Measurements from ENCODE around the gene C12orf57. TPM values are rescaled to one million over a fixed set of nuclear protein-coding genes. Genes with fewer than 3 reads are reported as not detected.

Gene C12orf57
- total and polyA plus RNA-seq, 9 of the 15 experiments (the other 6 are each of a cell fraction or from before 2014, with no cell fraction given), result 26.7 to 191 (median 107) TPM

- peak; percentile 71; the same call in 1 of the 2 replicates for TF ChIP-seq TFAP4 (CRISPR knock-in tag; IDR thresholded peaks at IDR 0.05; ENCODE audit: borderline replicate concordance)
- peak; percentile 90 for TF ChIP-seq SNRNP70 (optimal IDR thresholded peaks at IDR 0.05; ENCODE audit: low read depth, low read length)
- TF ChIP-seq BCL6 (CRISPR knock-in tag; IDR thresholded peaks at IDR 0.05), result peak; percentile 76; the same call in 1 of the 2 replicates
- no peak for TF ChIP-seq ZNF766 (CRISPR knock-in tag; conservative IDR thresholded peaks at IDR 0.05)
- TF ChIP-seq ZNF232 (CRISPR knock-in tag; IDR thresholded peaks at IDR 0.05), result no peak
- TF ChIP-seq CBX2 (IDR thresholded peaks at IDR 0.05; ENCODE audit: insufficient read depth, low read length, poor library complexity, severe bottlenecking), result no peak
- TF ChIP-seq NELFE (IDR thresholded peaks at IDR 0.05; ENCODE audit: insufficient read depth, insufficient read length), result peak; percentile 72
- no peak for TF ChIP-seq EZH2 (IDR thresholded peaks at IDR 0.05; ENCODE audit: borderline replicate concordance, low read depth, low read length)
- peak; percentile 99 for TF ChIP-seq RNF2 (IDR thresholded peaks at IDR 0.05)
- TF ChIP-seq, protein P1, sequence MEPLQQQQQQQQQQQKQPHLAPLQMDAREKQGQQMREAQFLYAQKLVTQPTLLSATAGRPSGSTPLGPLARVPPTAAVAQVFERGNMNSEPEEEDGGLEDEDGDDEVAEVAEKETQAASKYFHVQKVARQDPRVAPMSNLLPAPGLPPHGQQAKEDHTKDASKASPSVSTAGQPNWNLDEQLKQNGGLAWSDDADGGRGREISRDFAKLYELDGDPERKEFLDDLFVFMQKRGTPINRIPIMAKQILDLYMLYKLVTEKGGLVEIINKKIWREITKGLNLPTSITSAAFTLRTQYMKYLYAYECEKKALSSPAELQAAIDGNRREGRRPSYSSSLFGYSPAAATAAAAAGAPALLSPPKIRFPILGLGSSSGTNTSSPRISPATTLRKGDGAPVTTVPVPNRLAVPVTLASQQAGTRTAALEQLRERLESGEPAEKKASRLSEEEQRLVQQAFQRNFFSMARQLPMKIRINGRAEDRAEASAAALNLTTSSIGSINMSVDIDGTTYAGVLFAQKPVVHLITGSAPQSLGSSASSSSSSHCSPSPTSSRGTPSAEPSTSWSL (CRISPR knock-in tag; IDR thresholded peaks at IDR 0.05; ENCODE audit: borderline replicate concordance), result no peak
- 0 out of 2 replicates have a peak, but pooled peaks have one; percentile 15 for TF ChIP-seq BCOR (IDR thresholded peaks at IDR 0.05)
- TF ChIP-seq RHOXF2B (CRISPR knock-in tag; conservative IDR thresholded peaks at IDR 0.05), result peak; percentile 89
- TF ChIP-seq MAFF (IDR thresholded peaks at IDR 0.05; ENCODE audit: low read length), result peak; percentile 19
- peak; percentile 34; the same call in 1 of the 2 replicates for TF ChIP-seq HCFC1 (IDR thresholded peaks at IDR 0.05; ENCODE audit: low read depth, low read length)
- no peak for TF ChIP-seq YBX1 (IDR thresholded peaks at IDR 0.05)
- peak; percentile 34; the same call in 1 of the 2 replicates for TF ChIP-seq ZBTB34 (CRISPR knock-in tag; IDR thresholded peaks at IDR 0.05)
- TF ChIP-seq HOXB6 (CRISPR knock-in tag; IDR thresholded peaks at IDR 0.05; ENCODE audit: borderline replicate concordance), result peak; percentile 84; the same call in 1 of the 2 replicates
- TF ChIP-seq RBM22 (IDR thresholded peaks at IDR 0.05; ENCODE audit: low read depth, low read length, poor library complexity, severe bottlenecking), result peak; percentile 97
- no peak for TF ChIP-seq ZSCAN29 (IDR thresholded peaks at IDR 0.05)
- TF ChIP-seq HDAC6 (IDR thresholded peaks at IDR 0.05; ENCODE audit: low read depth, low read length), result no peak
- TF ChIP-seq MTF1 (CRISPR knock-in tag; IDR thresholded peaks at IDR 0.05; ENCODE audit: borderline replicate concordance), result no peak
- no peak for TF ChIP-seq NR4A1 (CRISPR knock-in tag; IDR thresholded peaks at IDR 0.05)
- TF ChIP-seq NR4A1 (tag; IDR thresholded peaks at IDR 0.05), result no peak
- peak; percentile 77 for TF ChIP-seq ZBTB7A (IDR thresholded peaks at IDR 0.05; ENCODE audit: borderline replicate concordance, control insufficient read depth, low read depth, low read length)
- TF ChIP-seq ZNF174 (CRISPR knock-in tag; IDR thresholded peaks at IDR 0.05), result peak; percentile 77; the same call in 1 of the 2 replicates
- peak; percentile 45; the same call in 1 of the 2 replicates for TF ChIP-seq ZNF239 (CRISPR knock-in tag; IDR thresholded peaks at IDR 0.05)
Measured at GRCh38 chr12:6943722-6944380, at the start of gene C12orf57, which contains the start of gene RNU7-1 (continued).
